ENCODE data around the gene CDC42SE2. TPM values are rescaled to one million over a fixed set of nuclear protein-coding genes. Genes with fewer than 3 reads are reported as not detected.

CDC42SE2 gene
- total and polyA plus RNA-seq, 2 donors from 2014 or later, result 24.8 to 90.7 TPM

- H3K27ac ChIP-seq (ENCODE audit: low read depth in 2 of 2, low read length in 2 of 2), result no peak overlapping the region
- H3K27me3 ChIP-seq (ENCODE audit: control insufficient read depth, insufficient read depth, low read length), result no peaks in the 10 kb centered on the region
- FAIRE-seq (no peak), DNase-seq (no peak)
- H3K4me3 ChIP-seq (ENCODE audit: low read length in 3 of 3), result no peak overlapping the region
- H3K9ac ChIP-seq (ENCODE audit: low read length in 3 of 3), result no peak overlapping the region
- H3K4me1 ChIP-seq (ENCODE audit: control insufficient read depth in 2 of 3, insufficient read depth in 2 of 3, low read depth in 1 of 3, low read length in 3 of 3), result peaks cover 0 to 5% (median 0%) of the 10 kb centered on the region in 3 donors
- no peaks in the 10 kb centered on the region for H3K36me3 ChIP-seq (ENCODE audit: control insufficient read depth in 2 of 3, insufficient read depth in 3 of 3, low read length in 3 of 3)
- TF ChIP-seq CTCF (IDR thresholded peaks at IDR 0.05; ENCODE audit: borderline replicate concordance, extremely low read depth, insufficient read depth), result no peak
- no peaks in the 10 kb centered on the region for H3K9me3 ChIP-seq (ENCODE audit: control insufficient read depth in 2 of 3, insufficient read depth in 1 of 3, low read length in 3 of 3)
- intact Hi-C loops (cut with DNase I), result no loop called here
These were observed 150.0 kb downstream of the CDC42SE2 start for GRCh38 chr5:131413605-131414559.

GRCh38 chr5:131416729-131417128 lies 152.9 kb downstream of the CDC42SE2 start:
- Histone ChIP-seq H3K9ac (ENCODE audit: low read length in 3 of 3) (no peak overlapping the region), H3K4me3 (ENCODE audit: low read length in 3 of 3) (no peak overlapping the region), H3K9me3 (ENCODE audit: control insufficient read depth in 2 of 3, insufficient read depth in 1 of 3, low read length in 3 of 3) (no peaks in the 10 kb centered on the region), H3K27me3 (ENCODE audit: control insufficient read depth, insufficient read depth, low read length) (no peaks in the 10 kb centered on the region), H3K27ac (ENCODE audit: low read depth in 2 of 2, low read length in 2 of 2) (no peak overlapping the region), H3K4me1 (ENCODE audit: control insufficient read depth in 2 of 3, insufficient read depth in 2 of 3, low read depth in 1 of 3, low read length in 3 of 3) (peaks cover 0 to 5% (median 0%) of the 10 kb centered on the region in 3 donors), H3K36me3 (ENCODE audit: control insufficient read depth in 2 of 3, insufficient read depth in 3 of 3, low read length in 3 of 3) (no peaks in the 10 kb centered on the region)
- intact Hi-C loops (cut with DNase I), result no loop called here
- FAIRE-seq (no peak), DNase-seq (no peak)
- TF ChIP-seq CTCF (IDR thresholded peaks at IDR 0.05; ENCODE audit: borderline replicate concordance, extremely low read depth, insufficient read depth), result no peak

- H3K4me1 ChIP-seq (ENCODE audit: control insufficient read depth in 2 of 3, insufficient read depth in 2 of 3, low read depth in 1 of 3, low read length in 3 of 3), result peaks cover 0 to 5% (median 0%) of the 10 kb centered on the region in 3 donors
- no peaks in the 10 kb centered on the region for H3K27me3 ChIP-seq (ENCODE audit: control insufficient read depth, insufficient read depth, low read length)
- H3K36me3 ChIP-seq (ENCODE audit: control insufficient read depth in 2 of 3, insufficient read depth in 3 of 3, low read length in 3 of 3), result no peaks in the 10 kb centered on the region
- peak; percentile 76 to 87 (median 79) for DNase-seq
- no peak overlapping the region for H3K4me3 ChIP-seq (ENCODE audit: low read length in 3 of 3)
- no peaks in the 10 kb centered on the region for H3K9me3 ChIP-seq (ENCODE audit: control insufficient read depth in 2 of 3, insufficient read depth in 1 of 3, low read length in 3 of 3)
- TF ChIP-seq CTCF (IDR thresholded peaks at IDR 0.05; ENCODE audit: borderline replicate concordance, extremely low read depth, insufficient read depth), result peak; percentile 79
- H3K9ac ChIP-seq (ENCODE audit: low read length in 3 of 3), result no peak overlapping the region
- intact Hi-C loops (cut with DNase I), result no loop called here
- H3K27ac ChIP-seq (ENCODE audit: low read depth in 2 of 2, low read length in 2 of 2), result no peak overlapping the region
- peak; percentile 73 for FAIRE-seq
These were observed 153.5 kb downstream of the CDC42SE2 start for GRCh38 chr5:131417240-131417869.

All from kidney (tissue), 14 donors.